CD4-positive, CD25-positive, alpha-beta regulatory T cell (primary cell): ENCODE measurements around the gene FUT8. TPM values are rescaled to one million over a fixed set of nuclear protein-coding genes. Genes with fewer than 3 reads are reported as not detected.

Source experiments
- ATAC-seq, 2 donors: fragments of 150-1000 bp; cut with Tn5 transposase; one replicate each; pipeline ENCODE4 v1.10.0; 2021; ENCODE audit warnings: low read depth in 2 of 2, moderate number of reproducible peaks in 2 of 2, moderate library complexity in 1 of 2
- DNase-seq, 3 donors: peaks; one replicate each; pipeline versions ENCODE4 v3.0.0 to v3.0.0-alpha.2; 2012 to 2022; ENCODE audit warnings: mixed read lengths in 1 of 3
- H3K27ac ChIP-seq: one replicate; pipeline ENCODE4 v1.7.0; 2013; ENCODE audit warnings: mild to moderate bottlenecking, low read length; ENCODE audit not compliant: insufficient read depth, poor library complexity, severe bottlenecking
- H3K27me3 ChIP-seq: one replicate; pipeline ENCODE4 v1.7.0; 2013; ENCODE audit warnings: low read length; ENCODE audit not compliant: control insufficient read depth, insufficient read depth
- H3K36me3 ChIP-seq: one replicate; pipeline ENCODE4 v1.7.0; 2013; ENCODE audit warnings: mild to moderate bottlenecking, low read length, moderate library complexity; ENCODE audit not compliant: control insufficient read depth, insufficient read depth
- H3K4me1 ChIP-seq: 2 replicates; pipeline ENCODE4 v1.7.0; 2013; ENCODE audit warnings: mild to moderate bottlenecking, low read length; ENCODE audit not compliant: insufficient read depth, control insufficient read depth, poor library complexity, severe bottlenecking
- H3K4me3 ChIP-seq: one replicate; pipeline ENCODE4 v1.7.0; 2013; ENCODE audit warnings: low read depth, mild to moderate bottlenecking, low read length, moderate library complexity
- H3K9me3 ChIP-seq, 2 experiments: 1 replicate in 1 of 2; 2 replicates in 1 of 2; pipeline ENCODE4 v1.7.0; 2013; ENCODE audit warnings: low read length in 2 of 2, mild to moderate bottlenecking in 1 of 2, moderate library complexity in 1 of 2; ENCODE audit not compliant: control insufficient read depth in 2 of 2
- H3K27ac Mint-ChIP-seq, 3 donors: one replicate each; pipeline ENCODE4 v1.8.0; 2020 to 2022; ENCODE audit warnings: mild to moderate bottlenecking in 3 of 3, mixed read lengths in 3 of 3, moderate library complexity in 2 of 3
- H3K27me3 Mint-ChIP-seq: one replicate; pipeline ENCODE4 v1.8.0; 2022; ENCODE audit warnings: mild to moderate bottlenecking, mixed read lengths
- H3K36me3 Mint-ChIP-seq: one replicate; pipeline ENCODE4 v1.8.0; 2020; ENCODE audit warnings: mixed read lengths
- H3K4me1 Mint-ChIP-seq, 4 donors: one replicate each; pipeline ENCODE4 v1.8.0; 2020 to 2022; ENCODE audit warnings: mixed read lengths in 4 of 4, mild to moderate bottlenecking in 1 of 4
- H3K4me3 Mint-ChIP-seq, 4 donors: one replicate each; pipeline ENCODE4 v1.8.0; 2020 to 2022; ENCODE audit warnings: mild to moderate bottlenecking in 4 of 4, mixed read lengths in 4 of 4, moderate library complexity in 3 of 4
- H3K9me3 Mint-ChIP-seq, 7 donors: one replicate each; pipeline ENCODE4 v1.8.0; 2020 to 2022; ENCODE audit warnings: mixed read lengths in 7 of 7, mild to moderate bottlenecking in 3 of 7, moderate library complexity in 2 of 7
- polyA plus RNA-seq, 4 donors: library from polyadenylated mRNA; unstranded; fragments of 300-500 nt; fragmentation: Illumina TruSeq; gene quantifications; one replicate each; pipeline ENCODE4 v1.2.3, GENCODE V29; 2021
- total RNA-seq: library from RNA; stranded (reverse); gene quantifications from one replicate; pipeline ENCODE4 v1.2.3, GENCODE V29; 2022

Gene FUT8
- total and polyA plus RNA-seq, 5 donors from 2014 or later, result 15.3 to 59.2 (median 22.2) TPM

GRCh38 chr14:65772921-65773574, 360.5 kb downstream of the FUT8 start:
- Histone ChIP-seq H3K27me3 (no peaks in the 10 kb centered on the region), H3K9me3 (no peaks in the 10 kb centered on the region), H3K36me3 (no peaks in the 10 kb centered on the region), H3K27ac (no peak overlapping the region), H3K4me1 (no peaks in the 10 kb centered on the region), H3K4me3 (no peak overlapping the region)
- Mint-ChIP-seq H3K9me3 (peaks cover 0 to 8% (median 2%) of the 10 kb centered on the region in 7 donors), H3K4me3 (no peak overlapping the region), H3K27ac (peak overlapping the region in 1 of 3 donors; percentile 66), H3K4me1 (peaks cover 0 to 8% (median 1%) of the 10 kb centered on the region in 4 donors), H3K36me3 (no peaks in the 10 kb centered on the region), H3K27me3 (peaks cover 3% of the 10 kb centered on the region)
- DNase-seq (no peak), ATAC-seq (no peak)

GRCh38 chr14:65774041-65774440, 361.5 kb downstream of the FUT8 start:
- Histone ChIP-seq H3K4me1 (no peaks in the 10 kb centered on the region), H3K27ac (no peak overlapping the region), H3K9me3 (no peaks in the 10 kb centered on the region), H3K27me3 (no peaks in the 10 kb centered on the region), H3K36me3 (no peaks in the 10 kb centered on the region), H3K4me3 (no peak overlapping the region)
- no peak overlapping the region for H3K4me3 Mint-ChIP-seq
- no peaks in the 10 kb centered on the region for H3K36me3 Mint-ChIP-seq
- DNase-seq (no peak), ATAC-seq (no peak)
- H3K9me3 Mint-ChIP-seq, result peaks cover 0 to 2% (median 0%) of the 10 kb centered on the region in 7 donors
- H3K27me3 Mint-ChIP-seq, result no peaks in the 10 kb centered on the region
- peaks cover 0 to 13% (median 1%) of the 10 kb centered on the region in 4 donors for H3K4me1 Mint-ChIP-seq
- H3K27ac Mint-ChIP-seq, result no peak overlapping the region

- no peaks in the 10 kb centered on the region for H3K9me3 ChIP-seq
- no peak overlapping the region for H3K27ac ChIP-seq
- no peaks in the 10 kb centered on the region for H3K4me1 ChIP-seq
- H3K27me3 ChIP-seq, result no peaks in the 10 kb centered on the region
- no peak for ATAC-seq
- no peak overlapping the region for H3K4me3 ChIP-seq
- Mint-ChIP-seq H3K4me3 (no peak overlapping the region), H3K27ac (no peak overlapping the region), H3K9me3 (peaks cover 0 to 2% (median 0%) of the 10 kb centered on the region in 7 donors), H3K36me3 (no peaks in the 10 kb centered on the region), H3K27me3 (no peaks in the 10 kb centered on the region), H3K4me1 (peaks cover 0 to 13% (median 1%) of the 10 kb centered on the region in 4 donors)
- H3K36me3 ChIP-seq, result no peaks in the 10 kb centered on the region
- DNase-seq, result no peak
These were observed 363.8 kb downstream of the FUT8 start for GRCh38 chr14:65776193-65776852.

GRCh38 chr14:65780566-65780965, 368.0 kb downstream of the FUT8 start:
- DNase-seq (no peak), ATAC-seq (no peak)
- Mint-ChIP-seq H3K36me3 (no peaks in the 10 kb centered on the region), H3K27ac (no peak overlapping the region), H3K4me1 (peaks cover 0 to 8% (median 0%) of the 10 kb centered on the region in 4 donors), H3K4me3 (no peak overlapping the region), H3K27me3 (no peaks in the 10 kb centered on the region), H3K9me3 (no peaks in the 10 kb centered on the region)
- Histone ChIP-seq H3K27me3 (no peaks in the 10 kb centered on the region), H3K4me3 (no peak overlapping the region), H3K36me3 (no peaks in the 10 kb centered on the region), H3K9me3 (no peaks in the 10 kb centered on the region), H3K4me1 (no peaks in the 10 kb centered on the region), H3K27ac (no peak overlapping the region)

- Mint-ChIP-seq H3K9me3 (no peaks in the 10 kb centered on the region), H3K27me3 (no peaks in the 10 kb centered on the region), H3K27ac (no peak overlapping the region)
These were observed 370.6 kb downstream of the FUT8 start for GRCh38 chr14:65783101-65783500.

GRCh38 chr14:65783576-65783975, 371.0 kb downstream of the FUT8 start:
- H3K4me1 Mint-ChIP-seq, result peaks cover 0 to 1% (median 0%) of the 10 kb centered on the region in 4 donors

More at GRCh38 chr14:65783101-65783500, 370.6 kb downstream of the FUT8 start:
- Histone ChIP-seq H3K4me1 (no peaks in the 10 kb centered on the region), H3K9me3 (no peaks in the 10 kb centered on the region), H3K27ac (no peak overlapping the region), H3K27me3 (no peaks in the 10 kb centered on the region), H3K36me3 (no peaks in the 10 kb centered on the region), H3K4me3 (no peak overlapping the region)
- Mint-ChIP-seq H3K36me3 (no peaks in the 10 kb centered on the region), H3K4me1 (peaks cover 0 to 4% (median 0%) of the 10 kb centered on the region in 4 donors), H3K4me3 (no peak overlapping the region)
- no peak for DNase-seq
- no peak for ATAC-seq

GRCh38 chr14:65784574-65784973, 372.0 kb downstream of the FUT8 start:
- H3K9me3 Mint-ChIP-seq, result no peaks in the 10 kb centered on the region
- no peak for ATAC-seq
- no peak for DNase-seq
- H3K4me1 Mint-ChIP-seq, result no peaks in the 10 kb centered on the region
- no peak overlapping the region for H3K27ac Mint-ChIP-seq
- H3K4me3 Mint-ChIP-seq, result no peak overlapping the region
- no peaks in the 10 kb centered on the region for H3K27me3 Mint-ChIP-seq
- Histone ChIP-seq H3K4me3 (no peak overlapping the region), H3K36me3 (no peaks in the 10 kb centered on the region), H3K9me3 (no peaks in the 10 kb centered on the region), H3K4me1 (no peaks in the 10 kb centered on the region), H3K27ac (no peak overlapping the region), H3K27me3 (no peaks in the 10 kb centered on the region)
- no peaks in the 10 kb centered on the region for H3K36me3 Mint-ChIP-seq

More at GRCh38 chr14:65783576-65783975, 371.0 kb downstream of the FUT8 start:
- Histone ChIP-seq H3K4me1 (no peaks in the 10 kb centered on the region), H3K9me3 (no peaks in the 10 kb centered on the region), H3K36me3 (no peaks in the 10 kb centered on the region), H3K4me3 (no peak overlapping the region), H3K27me3 (no peaks in the 10 kb centered on the region), H3K27ac (no peak overlapping the region)
- H3K4me3 Mint-ChIP-seq, result no peak overlapping the region
- no peak for DNase-seq
- no peaks in the 10 kb centered on the region for H3K9me3 Mint-ChIP-seq
- no peak overlapping the region for H3K27ac Mint-ChIP-seq
- H3K27me3 Mint-ChIP-seq, result no peaks in the 10 kb centered on the region
- H3K36me3 Mint-ChIP-seq, result no peaks in the 10 kb centered on the region
- no peak for ATAC-seq

- Histone ChIP-seq H3K4me3 (no peak overlapping the region), H3K27me3 (no peaks in the 10 kb centered on the region), H3K36me3 (no peaks in the 10 kb centered on the region), H3K9me3 (no peaks in the 10 kb centered on the region), H3K27ac (no peak overlapping the region), H3K4me1 (no peaks in the 10 kb centered on the region)
- no peaks in the 10 kb centered on the region for H3K4me1 Mint-ChIP-seq
- no peak overlapping the region for H3K4me3 Mint-ChIP-seq
- ATAC-seq (no peak), DNase-seq (no peak)
- no peaks in the 10 kb centered on the region for H3K36me3 Mint-ChIP-seq
- H3K9me3 Mint-ChIP-seq, result no peaks in the 10 kb centered on the region
- H3K27me3 Mint-ChIP-seq, result no peaks in the 10 kb centered on the region
- peak overlapping the region in 1 of 3 donors; percentile 52 for H3K27ac Mint-ChIP-seq
These were observed 374.9 kb downstream of the FUT8 start for GRCh38 chr14:65787461-65787860.
